ENCODE data around the gene ZNF8. TPM values are rescaled to one million over a fixed set of nuclear protein-coding genes. Genes with fewer than 3 reads are reported as not detected.

Gene ZNF8
- total and polyA plus RNA-seq, 10 of the 15 experiments (the other 5 are each of a cell fraction or from before 2014, with no cell fraction given), result 0.46 to 5.4 (median 2.6) TPM

- ChIA-PET RAD21 (ENCODE audit: unreplicated experiment) (interaction anchor here (1.6 kb wide), 1 partner anchor 30 kb away, joined by 4 read pairs; the partner anchor contains the start of gene ZNF497), CTCF (interaction anchor here (0.7 to 1.2 kb wide), 2 partner anchors 15 to 187 kb away, joined by 3 read pairs; partner anchors contain the start of gene ZBTB45), POLR2A (interaction anchor here (0.6 to 2.1 kb wide), 2 partner anchors 15 to 243 kb away, joined by 4 to 6 read pairs; no protein-coding TSS in a partner anchor), SMC1A (ENCODE audit: uncharacterized antibody, unreplicated experiment) (interaction anchor here (0.9 to 1.2 kb wide), 2 partner anchors 14 to 187 kb away, joined by 3 to 4 read pairs; partner anchors contain the start of gene ZBTB45)
- DNase-seq (ENCODE audit: low read depth, low spot score), result no peak
- Histone ChIP-seq H3K79me2 (ENCODE audit: control insufficient read depth, insufficient read depth, low read length) (peaks cover 6% of the 10 kb centered on the region), H3K4me2 (ENCODE audit: control insufficient read depth, insufficient read depth) (no peak overlapping the region), H3K27me3 (replicated peaks in 1 of 2; ENCODE audit: control insufficient read depth in 2 of 2, insufficient read depth in 2 of 2, low read length in 1 of 2) (no peaks in the 10 kb centered on the region), H3K27ac (ENCODE audit: control insufficient read depth, insufficient read depth) (no peak overlapping the region), H3K9me3 (replicated peaks; ENCODE audit: control insufficient read depth, insufficient read depth, low read length) (no peaks in the 10 kb centered on the region), H3K4me3 (no peak overlapping the region), H4K20me1 (ENCODE audit: control insufficient read depth, insufficient read depth) (no peaks in the 10 kb centered on the region), H3K4me1 (ENCODE audit: control insufficient read depth, insufficient read depth, low read length) (peaks cover 5% of the 10 kb centered on the region), H3K9ac (ENCODE audit: control insufficient read depth, insufficient read depth, low read length) (no peak overlapping the region), H3K36me3 (ENCODE audit: control insufficient read depth in 2 of 2, insufficient read depth in 2 of 2, low read length in 1 of 2) (peaks cover 6 to 7% of the 10 kb centered on the region in 2 experiments; a peak in 3 of 4 replicates), H2AFZ (ENCODE audit: control insufficient read depth, low read depth, low read length) (no peak overlapping the region)
- intact Hi-C loops (cut with micrococcal nuclease; ENCODE audit: unreplicated experiment) (no loop called here), in situ Hi-C loops (cut with MboI) (no loop called here)
- BruUV-seq (replicated peaks), result no TSS peak
- no peak for ATAC-seq
- 100% methylated on average over 1 of the region's 1 CpG for WGBS (ENCODE audit: insufficient coverage, insufficient replicate concordance, low lambda C conversion rate, missing lambda C conversion rate)
- TF ChIP-seq CBFB (IDR thresholded peaks at IDR 0.05; ENCODE audit: low read depth) (no peak), RELA (IDR thresholded peaks at IDR 0.05; ENCODE audit: borderline replicate concordance, partially characterized antibody) (no peak), JUNB (IDR thresholded peaks at IDR 0.05) (no peak), TCF7 (IDR thresholded peaks at IDR 0.05; ENCODE audit: borderline replicate concordance) (no peak), MAX (IDR thresholded peaks at IDR 0.05; ENCODE audit: low read depth, low read length) (no peak), ZNF24 (IDR thresholded peaks at IDR 0.05) (no peak), BMI1 (IDR thresholded peaks at IDR 0.05; ENCODE audit: borderline replicate concordance) (no peak), PAX8 (IDR thresholded peaks at IDR 0.05) (no peak), SREBF1 (IDR thresholded peaks at IDR 0.05; ENCODE audit: low read length) (no peak), EED (IDR thresholded peaks at IDR 0.05; ENCODE audit: low read depth) (no peak), JUND (IDR thresholded peaks at IDR 0.05; ENCODE audit: low read depth, low read length) (no peak)
- FAIRE-seq, result no peak
These were observed 53.9 kb downstream of the ZNF8 start for GRCh38 chr19:58332697-58333096.

Measured in GM12878 (cell line).